ENCODE data around the gene TNRC6B. TPM values are rescaled to one million over a fixed set of nuclear protein-coding genes. Genes with fewer than 3 reads are reported as not detected.
A peak's percentile ranks its signal among the peaks of the same experiment; 100 is the strongest.

TNRC6B gene
- total RNA-seq, 4 donors from 2014 or later = 41.8 to 109 (median 48.2) TPM

DNA sequence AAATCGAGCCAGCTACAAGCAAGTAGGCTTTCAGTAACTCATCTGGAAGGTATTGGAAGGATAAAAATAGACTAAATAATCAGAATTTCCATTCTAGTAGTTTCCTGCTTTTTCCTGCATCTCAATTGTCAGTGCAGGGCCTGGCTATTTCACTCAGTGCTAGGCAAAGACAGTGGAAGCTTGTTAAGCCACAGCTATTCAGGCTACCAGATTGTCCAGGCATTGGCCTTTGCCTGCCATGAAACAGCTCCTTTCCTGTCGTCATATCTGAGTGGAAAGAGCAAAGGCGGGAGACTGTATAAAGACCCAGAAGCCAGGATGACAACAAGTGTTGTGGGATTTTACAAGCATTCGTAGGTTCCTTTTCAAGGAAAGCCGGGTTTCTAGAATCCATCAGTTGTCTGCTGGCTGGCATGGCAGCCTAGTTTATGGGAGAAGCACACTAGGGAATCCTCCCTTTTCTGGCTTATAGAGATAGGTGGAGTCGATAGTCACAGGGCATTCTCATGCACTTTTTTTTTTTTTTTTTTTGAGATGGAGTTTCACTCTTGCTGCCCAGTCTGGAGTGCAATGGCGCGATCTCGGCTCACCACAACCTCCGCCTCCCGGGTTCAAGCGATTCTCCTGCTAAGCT, 2.0 kb upstream of the TNRC6B start:
- no peak for DNase-seq (ENCODE audit: low spot score in 2 of 2)
- H3K4me3 ChIP-seq (ENCODE audit: low read depth, poor library complexity, severe bottlenecking) = no peak overlapping the region
- TF ChIP-seq POLR2A (IDR thresholded peaks at IDR 0.05) = no peak
- TF ChIP-seq, protein P1, sequence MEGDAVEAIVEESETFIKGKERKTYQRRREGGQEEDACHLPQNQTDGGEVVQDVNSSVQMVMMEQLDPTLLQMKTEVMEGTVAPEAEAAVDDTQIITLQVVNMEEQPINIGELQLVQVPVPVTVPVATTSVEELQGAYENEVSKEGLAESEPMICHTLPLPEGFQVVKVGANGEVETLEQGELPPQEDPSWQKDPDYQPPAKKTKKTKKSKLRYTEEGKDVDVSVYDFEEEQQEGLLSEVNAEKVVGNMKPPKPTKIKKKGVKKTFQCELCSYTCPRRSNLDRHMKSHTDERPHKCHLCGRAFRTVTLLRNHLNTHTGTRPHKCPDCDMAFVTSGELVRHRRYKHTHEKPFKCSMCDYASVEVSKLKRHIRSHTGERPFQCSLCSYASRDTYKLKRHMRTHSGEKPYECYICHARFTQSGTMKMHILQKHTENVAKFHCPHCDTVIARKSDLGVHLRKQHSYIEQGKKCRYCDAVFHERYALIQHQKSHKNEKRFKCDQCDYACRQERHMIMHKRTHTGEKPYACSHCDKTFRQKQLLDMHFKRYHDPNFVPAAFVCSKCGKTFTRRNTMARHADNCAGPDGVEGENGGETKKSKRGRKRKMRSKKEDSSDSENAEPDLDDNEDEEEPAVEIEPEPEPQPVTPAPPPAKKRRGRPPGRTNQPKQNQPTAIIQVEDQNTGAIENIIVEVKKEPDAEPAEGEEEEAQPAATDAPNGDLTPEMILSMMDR (IDR thresholded peaks at IDR 0.05) = no peak
- WGBS, 2 donors = 51 to 52% methylated on average over 12 of the region's 12 CpGs
- intact Hi-C loops (cut with DNase I; ENCODE audit: low total_unique reads) = no loop called here

DNA sequence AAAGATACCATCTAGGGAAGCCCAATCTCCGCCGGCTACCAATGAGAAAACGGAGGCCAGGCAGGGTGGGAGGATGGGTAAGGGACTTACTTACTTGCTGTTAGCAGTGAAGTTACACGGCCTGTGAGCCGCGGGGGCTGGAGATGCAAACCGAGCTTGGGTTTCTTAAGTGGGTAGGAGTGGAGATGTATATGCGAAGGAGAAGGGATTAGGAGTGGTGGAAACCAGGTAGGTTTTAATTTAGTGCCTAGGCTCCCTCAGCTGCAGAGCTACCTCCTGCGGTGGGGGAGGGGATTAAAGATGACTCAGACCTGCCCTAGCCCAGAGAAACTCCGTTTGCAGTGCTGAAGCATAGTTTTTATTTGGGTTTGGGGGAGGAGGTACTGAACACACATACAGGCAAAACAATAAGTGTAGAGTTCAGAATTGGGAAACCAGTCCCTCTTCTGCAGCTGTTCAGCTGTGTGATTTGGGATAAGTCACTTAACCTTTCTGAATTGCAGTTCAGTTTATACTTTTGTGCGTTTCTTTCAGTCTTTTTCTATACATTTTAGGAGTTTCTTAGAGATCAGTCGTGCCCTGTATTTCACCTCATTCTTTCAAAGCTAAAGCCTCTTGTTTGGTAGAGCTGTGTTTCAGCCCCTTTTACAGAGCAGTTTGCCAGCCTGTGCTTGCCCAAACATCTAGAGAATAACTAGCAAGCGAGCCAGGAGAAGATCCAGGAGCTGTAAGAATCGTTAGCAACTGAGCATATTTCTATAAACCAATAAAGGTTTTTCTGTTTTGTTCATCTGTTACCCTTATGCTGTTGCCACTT, 596 bp upstream of the TNRC6B start:
- no peak for DNase-seq (ENCODE audit: low spot score in 2 of 2)
- intact Hi-C loops (cut with DNase I; ENCODE audit: low total_unique reads) = no loop called here
- no peak for TF ChIP-seq POLR2A (IDR thresholded peaks at IDR 0.05)
- TF ChIP-seq, protein P1 (IDR thresholded peaks at IDR 0.05) = no peak
- 12 to 14% methylated on average over 14 of the region's 14 CpGs for WGBS, 2 donors
- no peak overlapping the region for H3K4me3 ChIP-seq (ENCODE audit: low read depth, poor library complexity, severe bottlenecking)

DNA sequence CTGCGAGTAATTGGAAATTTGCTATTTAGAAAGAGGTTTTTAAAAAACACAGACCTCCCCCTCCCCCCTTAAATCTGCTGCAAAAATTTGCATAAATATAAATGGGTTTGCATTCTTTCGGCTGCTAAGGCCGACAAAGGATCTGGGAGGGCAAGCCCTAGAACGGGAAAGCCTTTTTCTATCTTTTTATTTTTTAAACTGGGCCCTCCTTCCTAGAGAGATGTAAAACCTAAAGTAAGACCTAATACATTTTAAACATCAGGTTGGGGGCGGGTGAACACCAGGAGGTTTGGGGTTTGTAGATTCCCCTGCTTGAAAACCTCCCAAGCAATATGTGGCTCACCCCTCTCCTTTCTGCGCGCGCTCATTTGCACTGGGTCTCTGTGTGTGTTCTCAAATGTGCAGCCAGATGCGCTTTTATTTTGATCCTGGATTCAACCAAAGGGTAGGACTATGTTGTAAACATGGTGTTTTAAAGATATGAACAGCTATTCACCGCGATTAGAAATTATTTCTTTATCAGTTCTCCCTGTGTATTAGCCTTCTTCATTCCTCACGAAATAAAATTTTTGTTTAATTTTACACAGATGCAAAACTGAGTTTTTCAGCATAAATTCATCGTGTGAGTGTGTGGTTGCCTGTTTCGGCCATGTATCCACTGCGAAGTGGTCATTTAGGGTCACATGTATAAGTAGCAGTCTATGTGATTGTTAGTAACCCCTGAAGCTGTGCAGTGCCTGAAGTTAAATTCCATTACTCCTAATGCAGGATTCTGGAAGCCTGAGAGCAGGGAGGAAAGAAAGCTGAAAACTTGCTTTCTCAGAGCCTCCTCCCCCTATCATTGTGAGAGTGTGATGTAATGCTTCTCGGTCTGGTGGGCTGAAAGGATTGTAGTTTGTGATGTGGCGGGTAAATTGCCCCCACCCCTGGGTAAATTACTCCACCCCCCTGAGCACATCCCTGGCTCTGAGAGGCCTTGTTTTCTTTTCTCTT, 988 bp downstream of the TNRC6B start:
- TF ChIP-seq, protein P1 (IDR thresholded peaks at IDR 0.05) = no peak
- TF ChIP-seq POLR2A (IDR thresholded peaks at IDR 0.05) = no peak
- peak overlapping the region; percentile 33 for H3K4me3 ChIP-seq (ENCODE audit: low read depth, poor library complexity, severe bottlenecking)
- no peak for DNase-seq (ENCODE audit: low spot score in 2 of 2)
- 1% methylated on average over 17 of the region's 17 CpGs for WGBS, 2 donors
- intact Hi-C loops (cut with DNase I; ENCODE audit: low total_unique reads) = no loop called here

DNA sequence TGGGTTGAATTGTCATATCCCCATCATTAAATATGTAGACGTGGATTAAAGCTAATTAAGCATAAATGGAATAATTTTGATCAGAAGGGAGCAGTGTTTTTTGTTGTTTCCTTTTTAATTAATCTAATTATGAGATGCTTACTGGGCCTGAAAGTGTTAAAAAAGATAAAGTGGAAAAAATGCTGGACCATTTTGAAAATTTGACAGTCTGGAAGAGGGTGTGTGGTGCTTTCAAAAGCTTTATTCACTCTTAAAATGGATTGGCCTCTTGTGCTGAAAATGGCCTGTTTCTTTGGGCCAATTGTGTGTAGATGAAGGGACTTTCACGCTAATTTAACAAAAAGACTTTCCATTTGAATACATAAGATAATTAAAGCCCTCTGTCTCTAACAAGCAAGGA, 1.8 kb downstream of the TNRC6B start:
- no peak for DNase-seq (ENCODE audit: low spot score in 2 of 2)
- intact Hi-C loops (cut with DNase I; ENCODE audit: low total_unique reads) = no loop called here

DNA sequence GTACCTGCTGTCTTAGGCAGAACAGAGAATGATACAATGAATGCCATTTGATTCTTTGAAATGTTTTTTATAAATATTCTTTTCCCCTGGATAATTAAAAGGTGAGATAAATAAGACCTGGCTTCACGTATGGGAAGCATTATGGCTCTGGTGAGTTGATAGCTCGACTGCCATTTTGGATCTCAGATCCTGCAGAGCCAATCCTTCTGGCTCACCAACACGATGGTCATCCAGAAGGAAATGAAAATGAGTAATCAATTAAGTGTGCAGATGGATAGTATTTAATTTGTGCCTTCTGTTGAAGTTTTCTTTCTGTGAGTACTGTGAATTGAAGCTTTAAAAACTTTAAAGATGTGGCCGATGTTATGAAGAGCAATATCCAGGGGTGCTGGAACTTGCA, 2.7 kb downstream of the TNRC6B start:
- 43 to 51% methylated on average over 4 of the region's 4 CpGs for whole genome bisulfite sequencing, 2 donors
- intact Hi-C loops (cut with DNase I; ENCODE audit: low total_unique reads) = no loop called here
- no peak for DNase-seq (ENCODE audit: low spot score in 2 of 2)
- TF ChIP-seq, protein P1 (IDR thresholded peaks at IDR 0.05) = no peak
- TF ChIP-seq POLR2A (IDR thresholded peaks at IDR 0.05) = no peak
- no peak overlapping the region for H3K4me3 ChIP-seq (ENCODE audit: low read depth, poor library complexity, severe bottlenecking)

More for the DNA sequence above, 1.8 kb downstream of the TNRC6B start:
- no peak overlapping the region for H3K4me3 ChIP-seq (ENCODE audit: low read depth, poor library complexity, severe bottlenecking)
- no peak for TF ChIP-seq POLR2A (IDR thresholded peaks at IDR 0.05)
- TF ChIP-seq, protein P1 (IDR thresholded peaks at IDR 0.05) = no peak
- 21 to 24% methylated on average over 2 of the region's 2 CpGs for WGBS, 2 donors

Measured in lower leg skin (tissue), 4 donors.